Mesenchymal stem cell (in vitro differentiated cells and primary cell): Measurements from ENCODE around the gene ZWILCH.

Experiments used
- DNase-seq: peaks from one replicate; pipeline ENCODE4 v3.0.0-alpha.2; 2013
- H2AFZ ChIP-seq: one replicate; pipeline ENCODE4 v1.6.1; 2013; ENCODE audit warnings: low read depth, mild to moderate bottlenecking, control low read depth, inconsistent platforms, low read length, moderate library complexity
- H2AK5ac ChIP-seq: 2 replicates; pipeline ENCODE4 v1.6.1; 2013; ENCODE audit warnings: low read length, moderate library complexity, mild to moderate bottlenecking, inconsistent platforms; ENCODE audit not compliant: severe bottlenecking
- H2BK120ac ChIP-seq: one replicate; pipeline ENCODE4 v1.6.1; 2013; ENCODE audit warnings: low read depth, mild to moderate bottlenecking, inconsistent platforms, low read length, moderate library complexity
- H2BK12ac ChIP-seq, 2 experiments: one replicate each; pipeline ENCODE4 v1.6.1; 2013; ENCODE audit warnings: inconsistent platforms in 2 of 2, low read length in 2 of 2, mild to moderate bottlenecking in 2 of 2, moderate library complexity in 2 of 2, control low read depth in 1 of 2
- H2BK15ac ChIP-seq: one replicate; pipeline ENCODE4 v1.6.1; 2013; ENCODE audit warnings: mild to moderate bottlenecking, low read depth, inconsistent platforms; ENCODE audit not compliant: poor library complexity, severe bottlenecking
- H2BK5ac ChIP-seq: 2 replicates; pipeline ENCODE4 v1.6.1; 2013; ENCODE audit warnings: low read depth, mild to moderate bottlenecking, low read length, control low read depth, inconsistent platforms; ENCODE audit not compliant: poor library complexity, severe bottlenecking
- H3K14ac ChIP-seq, 2 experiments: one replicate each; pipeline ENCODE4 v1.6.1; 2013; ENCODE audit warnings: inconsistent platforms in 2 of 2, low read length in 2 of 2, control low read depth in 1 of 2, mild to moderate bottlenecking in 1 of 2, moderate library complexity in 1 of 2
- H3K18ac ChIP-seq, 2 experiments: one replicate each; pipeline ENCODE4 v1.6.1; 2013; ENCODE audit warnings: inconsistent platforms in 2 of 2, low read length in 2 of 2, control low read depth in 1 of 2, low read depth in 1 of 2, mild to moderate bottlenecking in 1 of 2
- H3K23ac ChIP-seq, 2 experiments: one replicate each; pipeline ENCODE4 v1.6.1; 2013; ENCODE audit warnings: inconsistent platforms in 2 of 2, low read length in 2 of 2, mild to moderate bottlenecking in 2 of 2, moderate library complexity in 2 of 2, control low read depth in 1 of 2
- H3K27ac ChIP-seq: 2 replicates; pipeline ENCODE4 v1.5.1; 2013; ENCODE audit warnings: mild to moderate bottlenecking, moderate library complexity, low read length, control low read depth, inconsistent platforms; ENCODE audit not compliant: poor library complexity, severe bottlenecking
- H3K27me3 ChIP-seq, 2 experiments: 2 replicates each; pipeline versions ENCODE4 v1.6.1 to v1.7.0; 2013; ENCODE audit warnings: low read length in 2 of 2, mild to moderate bottlenecking in 2 of 2, moderate library complexity in 2 of 2, control low read depth in 1 of 2, inconsistent platforms in 1 of 2; ENCODE audit not compliant: control insufficient read depth in 1 of 2, insufficient read depth in 1 of 2
- H3K36me3 ChIP-seq, 2 experiments: 2 replicates each; pipeline versions ENCODE4 v1.6.1 to v1.7.0; 2013; ENCODE audit warnings: low read length in 2 of 2, control low read depth in 1 of 2, inconsistent platforms in 1 of 2, low read depth in 1 of 2, mild to moderate bottlenecking in 1 of 2; ENCODE audit not compliant: insufficient read depth in 2 of 2, control insufficient read depth in 1 of 2
- H3K4ac ChIP-seq, 2 experiments: one replicate each; pipeline ENCODE4 v1.6.1; 2013; ENCODE audit warnings: inconsistent platforms in 2 of 2, low read length in 2 of 2, mild to moderate bottlenecking in 2 of 2, moderate library complexity in 2 of 2, control low read depth in 1 of 2, low read depth in 1 of 2
- H3K4me1 ChIP-seq: 2 replicates; pipeline ENCODE4 v1.6.1; 2013; ENCODE audit warnings: low read depth, low read length, control low read depth; ENCODE audit not compliant: control insufficient read depth, insufficient read depth
- H3K4me2 ChIP-seq: 2 replicates; pipeline ENCODE4 v1.6.1; 2013; ENCODE audit warnings: low read length, mild to moderate bottlenecking, inconsistent platforms; ENCODE audit not compliant: poor library complexity, severe bottlenecking
- H3K4me3 ChIP-seq, 2 experiments: 2 replicates each; pipeline versions ENCODE4 v1.5.1 to v1.7.0; 2013; ENCODE audit warnings: low read length in 2 of 2, mild to moderate bottlenecking in 2 of 2, control low read depth in 1 of 2, low read depth in 1 of 2; ENCODE audit not compliant: insufficient read depth in 1 of 2
- H3K79me1 ChIP-seq: replicated peaks from 2 replicates; pipeline ENCODE4 v1.6.1; 2013; ENCODE audit warnings: mild to moderate bottlenecking, control low read depth, low read length, inconsistent platforms; ENCODE audit not compliant: poor library complexity, severe bottlenecking
- H3K9ac ChIP-seq: 2 replicates; pipeline ENCODE4 v1.7.0; 2013; ENCODE audit warnings: mild to moderate bottlenecking, low read length, moderate library complexity
- H3K9me3 ChIP-seq: 2 replicates; pipeline ENCODE4 v1.7.0; 2013; ENCODE audit warnings: mild to moderate bottlenecking, low read length; ENCODE audit not compliant: control insufficient read depth
- H4K8ac ChIP-seq: one replicate; pipeline ENCODE4 v1.6.1; 2013; ENCODE audit warnings: inconsistent platforms, mild to moderate bottlenecking, low read length, moderate library complexity
- H4K91ac ChIP-seq: one replicate; pipeline ENCODE4 v1.6.1; 2013; ENCODE audit warnings: mild to moderate bottlenecking, low read length, inconsistent platforms
- WGBS: methylation state at CpG from one replicate; pipeline ENCODE4 v1.1.7; 2013; ENCODE audit warnings: mixed read lengths; 5-methylcytosine and 5-hydroxymethylcytosine counted together

Gene ZWILCH

GRCh38 chr15:66558271-66558670 lies 53.1 kb downstream of the ZWILCH start:
- Histone ChIP-seq H3K27ac (no peak overlapping the region), H3K4me1 (no peaks in the 10 kb centered on the region), H3K27me3 (no peaks in the 10 kb centered on the region), H2BK120ac (no peak overlapping the region), H2BK12ac (no peak overlapping the region), H3K9me3 (no peaks in the 10 kb centered on the region), H4K8ac (no peak overlapping the region), H3K4me2 (no peak overlapping the region), H3K23ac (no peak overlapping the region), H2BK15ac (no peak overlapping the region), H4K91ac (no peak overlapping the region), H2AFZ (no peak overlapping the region), H3K14ac (no peak overlapping the region), H2AK5ac (no peak overlapping the region), H3K79me1 (peaks cover 1% of the 10 kb centered on the region), H2BK5ac (no peak overlapping the region), H3K9ac (no peak overlapping the region), H3K36me3 (peaks cover 0 to 12% of the 10 kb centered on the region in 2 experiments), H3K4me3 (no peak overlapping the region), H3K4ac (no peak overlapping the region), H3K18ac (no peak overlapping the region)
- WGBS, result 94% methylated on average over 5 of the region's 6 CpGs
- no peak for DNase-seq

DNA sequence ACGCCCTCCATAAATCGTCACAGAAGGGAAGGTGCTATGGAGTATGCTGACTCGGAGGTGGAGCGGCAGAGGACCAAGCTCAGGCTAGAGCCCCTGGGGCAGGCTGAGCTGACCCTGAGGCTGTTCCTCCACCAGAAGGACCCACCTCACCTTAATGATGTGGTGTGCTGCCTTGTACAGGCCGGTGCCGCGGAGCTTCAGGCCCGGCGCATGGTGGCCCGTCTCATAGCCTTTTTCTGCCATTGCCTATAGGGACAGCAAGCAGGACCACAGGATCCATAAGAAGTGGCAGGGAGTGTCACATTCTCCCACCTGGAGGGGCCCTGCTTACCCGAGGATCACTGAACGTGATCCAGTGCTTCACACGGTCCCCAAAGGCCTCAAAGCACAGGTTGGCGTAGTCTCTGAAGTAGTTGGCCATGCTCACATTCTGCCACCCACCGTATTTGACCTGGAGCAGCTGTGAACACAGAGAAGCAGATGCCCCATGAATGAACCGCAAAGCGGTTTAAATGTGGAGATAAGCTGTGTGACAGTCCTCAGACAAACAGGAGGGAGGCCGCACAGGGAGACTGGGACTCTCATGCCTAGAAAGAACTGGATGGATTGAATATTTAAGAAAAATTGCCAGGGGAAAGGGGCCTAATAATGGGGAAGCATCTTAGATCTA lies 55.9 kb downstream of the ZWILCH start:
- H3K79me1 ChIP-seq, result peaks cover 12% of the 10 kb centered on the region
- DNase-seq, result no peak
- H4K91ac ChIP-seq, result no peak overlapping the region
- H2AK5ac ChIP-seq, result no peak overlapping the region
- H4K8ac ChIP-seq, result no peak overlapping the region
- H2BK15ac ChIP-seq, result no peak overlapping the region
- no peak overlapping the region for H2BK5ac ChIP-seq
- peaks cover 20% of the 10 kb centered on the region for H3K4me1 ChIP-seq
- peaks cover 0 to 19% of the 10 kb centered on the region in 2 experiments for H3K36me3 ChIP-seq
- no peak overlapping the region for H3K27ac ChIP-seq
- WGBS, result 97% methylated on average over 18 of the region's 18 CpGs
- no peaks in the 10 kb centered on the region for H3K9me3 ChIP-seq
- H3K4me2 ChIP-seq, result no peak overlapping the region
- H3K18ac ChIP-seq, result no peak overlapping the region
- H3K27me3 ChIP-seq, result no peaks in the 10 kb centered on the region
- no peak overlapping the region for H3K9ac ChIP-seq
- no peak overlapping the region for H2BK12ac ChIP-seq
- no peak overlapping the region for H2AFZ ChIP-seq
- H3K4me3 ChIP-seq, result no peak overlapping the region
- H3K23ac ChIP-seq, result no peak overlapping the region
- no peak overlapping the region for H3K4ac ChIP-seq
- H3K14ac ChIP-seq, result no peak overlapping the region
- H2BK120ac ChIP-seq, result no peak overlapping the region

DNA sequence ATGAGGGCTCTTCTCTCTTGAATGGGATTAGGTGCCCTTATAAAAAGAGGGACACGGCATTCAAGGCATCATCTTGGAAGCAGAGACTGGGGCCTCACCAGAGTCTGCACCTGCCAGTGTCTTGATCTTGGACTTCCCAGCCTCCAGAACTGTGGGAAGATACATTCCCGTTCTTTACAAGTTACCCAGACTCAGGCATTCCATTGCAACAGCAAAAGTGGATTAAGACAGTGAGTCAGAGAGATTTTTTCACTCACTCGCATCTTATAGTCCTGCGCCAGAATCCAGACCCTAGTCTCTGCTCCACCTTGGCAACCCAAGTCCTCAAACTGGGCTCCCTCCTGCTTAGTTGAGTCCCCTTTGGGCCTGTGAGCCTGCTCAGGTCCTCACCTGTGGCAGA lies 58.0 kb downstream of the ZWILCH start:
- H3K23ac ChIP-seq, result no peak overlapping the region
- H3K9ac ChIP-seq, result no peak overlapping the region
- peaks cover 29% of the 10 kb centered on the region for H3K4me1 ChIP-seq
- no peak overlapping the region for H3K27ac ChIP-seq
- H3K18ac ChIP-seq, result no peak overlapping the region
- H2BK120ac ChIP-seq, result no peak overlapping the region
- no peak overlapping the region for H4K91ac ChIP-seq
- H2BK15ac ChIP-seq, result no peak overlapping the region
- no peak overlapping the region for H2AK5ac ChIP-seq
- H2BK5ac ChIP-seq, result no peak overlapping the region
- peaks cover 0 to 15% of the 10 kb centered on the region in 2 experiments for H3K36me3 ChIP-seq
- no peak overlapping the region for H2AFZ ChIP-seq
- H3K79me1 ChIP-seq, result peaks cover 12% of the 10 kb centered on the region
- 93% methylated on average over 3 of the region's 4 CpGs for WGBS
- peak; percentile 11 for DNase-seq
- H3K14ac ChIP-seq, result no peak overlapping the region
- no peaks in the 10 kb centered on the region for H3K27me3 ChIP-seq
- no peak overlapping the region for H2BK12ac ChIP-seq
- no peak overlapping the region for H3K4ac ChIP-seq
- H3K4me2 ChIP-seq, result no peak overlapping the region
- H4K8ac ChIP-seq, result no peak overlapping the region
- no peak overlapping the region for H3K4me3 ChIP-seq
- no peaks in the 10 kb centered on the region for H3K9me3 ChIP-seq

DNA sequence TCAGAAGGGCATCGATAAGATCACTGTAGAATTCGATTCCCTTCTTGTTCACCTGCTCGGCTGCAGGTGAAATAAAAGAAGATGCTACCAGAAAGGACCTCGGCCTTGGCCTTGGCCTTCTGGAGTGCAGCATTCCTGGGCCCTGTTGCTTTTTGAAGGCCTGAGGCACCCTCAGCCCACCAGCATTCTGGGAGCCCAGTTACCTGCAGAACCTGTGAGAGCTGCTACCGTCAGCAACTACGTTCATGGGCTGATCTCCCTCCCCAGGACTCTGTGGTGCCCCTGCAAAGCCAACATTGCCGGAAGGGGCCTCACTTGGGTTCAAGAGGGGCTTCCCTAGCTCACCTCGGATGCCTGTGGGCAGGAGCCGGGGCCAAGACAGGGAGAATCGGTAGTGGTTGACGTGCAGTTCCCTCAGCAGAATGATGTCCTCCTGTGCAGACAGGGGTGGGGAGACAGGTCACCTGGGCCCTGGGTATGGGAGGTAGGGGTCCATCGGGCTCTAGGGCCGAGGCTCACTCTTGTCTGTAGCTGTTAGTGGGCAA lies 58.5 kb downstream of the ZWILCH start:
- H3K9ac ChIP-seq, result no peak overlapping the region
- no peak overlapping the region for H2AK5ac ChIP-seq
- H2BK120ac ChIP-seq, result no peak overlapping the region
- no peak overlapping the region for H3K14ac ChIP-seq
- no peak overlapping the region for H3K23ac ChIP-seq
- 95% methylated on average over 13 of the region's 13 CpGs for WGBS
- no peak overlapping the region for H3K27ac ChIP-seq
- H2AFZ ChIP-seq, result no peak overlapping the region
- H3K4me1 ChIP-seq, result peaks cover 29% of the 10 kb centered on the region
- no peak overlapping the region for H2BK15ac ChIP-seq
- peaks cover 12% of the 10 kb centered on the region for H3K79me1 ChIP-seq
- H2BK5ac ChIP-seq, result no peak overlapping the region
- no peaks in the 10 kb centered on the region for H3K27me3 ChIP-seq
- H3K36me3 ChIP-seq, result peaks cover 0 to 15% of the 10 kb centered on the region in 2 experiments
- no peak overlapping the region for H3K4me2 ChIP-seq
- peak overlapping the region; percentile 35 for H4K91ac ChIP-seq
- DNase-seq, result no peak
- no peak overlapping the region for H3K4me3 ChIP-seq
- no peak overlapping the region for H3K4ac ChIP-seq
- H3K18ac ChIP-seq, result no peak overlapping the region
- no peaks in the 10 kb centered on the region for H3K9me3 ChIP-seq
- no peak overlapping the region for H2BK12ac ChIP-seq
- H4K8ac ChIP-seq, result no peak overlapping the region
